GM12878 (cell line): ENCODE results near the gene OPRM1. TPM values are rescaled to one million over a fixed set of nuclear protein-coding genes. Genes with fewer than 3 reads are reported as not detected.

Source experiments
- ATAC-seq: fragments of 200-7000 bp; cut with Tn5 transposase; 3 replicates; pipeline ENCODE4 v1.9.1; 2020; ENCODE audit warnings: mild to moderate bottlenecking, moderate library complexity
- BruUV-seq: library from RNA; stranded (reverse); fragments of 400-500 nt; replicated peaks from 2 replicates; lab custom pipeline; 2021; lab: Mats Ljungman, UMichigan
- CTCF ChIA-PET: fragments of 300-600 bp; sonication (Branson Sonifier 250); formaldehyde crosslinking; extraction: SDS; loops from one replicate; lab custom pipeline; 2021; ENCODE audit warnings: inconsistent platforms; lab: Yijun Ruan, JAX
- POLR2A ChIA-PET: fragments of 350-600 bp; formaldehyde crosslinking; extraction: SDS; loops from one replicate; lab custom pipeline; 2021; ENCODE audit warnings: inconsistent platforms; lab: Charles Lee
- RAD21 ChIA-PET: fragments of 300-600 bp; sonication (Branson Sonifier 250); formaldehyde crosslinking; loops from one replicate; lab custom pipeline; 2023; ENCODE audit warnings: antibody characterized with exemption; ENCODE audit not compliant: unreplicated experiment; lab: Charles Lee
- SMC1A ChIA-PET: fragments of 300-600 bp; sonication (Branson Sonifier 250); formaldehyde crosslinking; loops from one replicate; lab custom pipeline; 2023; ENCODE audit not compliant: unreplicated experiment, uncharacterized antibody; lab: Charles Lee
- DNase-seq: peaks from one replicate; pipeline ENCODE4 v3.0.0-alpha.2; 2011; ENCODE audit warnings: low read depth, low spot score
- FAIRE-seq: peaks from 3 replicates; lab custom pipeline; 2011; peaks lifted over from hg19 to GRCh38; lab: Jason Lieb, UNC
- H2AFZ ChIP-seq: 2 replicates; pipeline ENCODE4 v1.6.0; 2011; ENCODE audit warnings: low read depth, low read length, control low read depth; ENCODE audit not compliant: control insufficient read depth
- H3K27ac ChIP-seq: 2 replicates; pipeline ENCODE4 v1.5.1; 2011; ENCODE audit warnings: control low read depth; ENCODE audit not compliant: control insufficient read depth, insufficient read depth
- H3K27me3 ChIP-seq, 2 experiments: replicated peaks in 1 of 2; 2 replicates each; pipeline versions ENCODE4 v1.6.0 to v1.6.1; 2011; ENCODE audit warnings: low read length in 1 of 2; ENCODE audit not compliant: control insufficient read depth in 2 of 2, insufficient read depth in 2 of 2
- H3K36me3 ChIP-seq, 2 experiments: 2 replicates each; pipeline ENCODE4 v1.5.1; 2011; ENCODE audit warnings: low read length in 1 of 2; ENCODE audit not compliant: control insufficient read depth in 2 of 2, insufficient read depth in 2 of 2
- H3K4me1 ChIP-seq: 2 replicates; pipeline ENCODE4 v1.6.1; 2011; ENCODE audit warnings: mild to moderate bottlenecking, low read length, moderate library complexity, mixed read lengths; ENCODE audit not compliant: control insufficient read depth, insufficient read depth
- H3K4me2 ChIP-seq: 2 replicates; pipeline ENCODE4 v1.6.0; 2011; ENCODE audit warnings: control low read depth; ENCODE audit not compliant: control insufficient read depth, insufficient read depth
- H3K4me3 ChIP-seq: fragments of 200-600 bp; sonication (generic); 2 replicates; pipeline ENCODE4 v1.5.1; 2016
- H3K79me2 ChIP-seq: 2 replicates; pipeline ENCODE4 v1.6.0; 2011; ENCODE audit warnings: low read length; ENCODE audit not compliant: control insufficient read depth, insufficient read depth
- H3K9ac ChIP-seq: 2 replicates; pipeline ENCODE4 v1.8.0; 2011; ENCODE audit warnings: low read length, control low read depth, mixed read lengths; ENCODE audit not compliant: control insufficient read depth, insufficient read depth
- H3K9me3 ChIP-seq: replicated peaks from 3 replicates; pipeline ENCODE4 v1.5.1; 2011; ENCODE audit warnings: mild to moderate bottlenecking, low read length; ENCODE audit not compliant: control insufficient read depth, insufficient read depth
- H4K20me1 ChIP-seq: 2 replicates; pipeline ENCODE4 v1.6.0; 2011; ENCODE audit not compliant: control insufficient read depth, insufficient read depth
- CEBPB ChIP-seq, 2 experiments: fragments of 150-350 bp in 1 of 2; IDR thresholded peaks; 2 replicates each; pipeline ENCODE4 v1.6.1; 2012 to 2014; ENCODE audit warnings: low read depth in 2 of 2, low read length in 2 of 2, borderline replicate concordance in 1 of 2, inconsistent platforms in 1 of 2
- CTCF ChIP-seq, 3 experiments: IDR thresholded peaks in 2 of 3; conservative IDR thresholded peaks in 1 of 3; 2 replicates each; pipeline ENCODE4 v1.5.1; 2011; ENCODE audit warnings: low read depth in 3 of 3, low read length in 3 of 3, mild to moderate bottlenecking in 3 of 3, control low read depth in 2 of 3, moderate library complexity in 2 of 3, inconsistent platforms in 1 of 3, mixed read lengths in 1 of 3; ENCODE audit not compliant: control insufficient read depth in 2 of 3, insufficient read depth in 1 of 3; ENCODE audit errors: extremely low read depth in 1 of 3
- DPF2 ChIP-seq: fragments of 450-650 bp; IDR thresholded peaks from 2 replicates; pipeline ENCODE4 v1.6.1; 2017; ENCODE audit warnings: mild to moderate bottlenecking
- FOXM1 ChIP-seq: IDR thresholded peaks from 2 replicates; pipeline ENCODE4 v1.6.1; 2012; ENCODE audit warnings: low read depth, mild to moderate bottlenecking, inconsistent platforms, low read length, moderate library complexity
- IRF4 ChIP-seq: IDR thresholded peaks from 2 replicates; pipeline ENCODE4 v1.6.1; 2011; ENCODE audit warnings: low read depth, low read length
- KDM1A ChIP-seq: fragments of 200-600 bp; sonication (generic); IDR thresholded peaks from 2 replicates; pipeline ENCODE4 v1.6.1; 2016; ENCODE audit warnings: borderline replicate concordance
- NFIC ChIP-seq: IDR thresholded peaks from 2 replicates; pipeline ENCODE4 v1.6.1; 2012; ENCODE audit warnings: low read depth, mild to moderate bottlenecking, inconsistent platforms, low read length, moderate library complexity
- NR2C1 ChIP-seq: fragments of 450-650 bp; IDR thresholded peaks from 2 replicates; pipeline ENCODE4 v1.6.1; 2017; ENCODE audit warnings: antibody characterized with exemption, mild to moderate bottlenecking, moderate library complexity
- RAD21 ChIP-seq: IDR thresholded peaks from 2 replicates; pipeline ENCODE4 v1.6.1; 2011; ENCODE audit warnings: mild to moderate bottlenecking, low read depth, low read length, moderate library complexity; ENCODE audit not compliant: insufficient read depth
- RB1 ChIP-seq: fragments of 450-650 bp; formaldehyde crosslinking; IDR thresholded peaks from 2 replicates; pipeline ENCODE4 v1.6.1; 2017; ENCODE audit warnings: mild to moderate bottlenecking, borderline replicate concordance
- SIX5 ChIP-seq: IDR thresholded peaks from 2 replicates; pipeline ENCODE4 v1.6.1; 2011; ENCODE audit warnings: mild to moderate bottlenecking, low read depth, low read length, moderate library complexity; ENCODE audit not compliant: severe bottlenecking
- SMC3 ChIP-seq: IDR thresholded peaks from 2 replicates; pipeline ENCODE4 v1.6.1; 2011; ENCODE audit warnings: low read length, improper control_type of control experiment, borderline replicate concordance
- TCF12 ChIP-seq: IDR thresholded peaks from 2 replicates; pipeline ENCODE4 v1.6.1; 2011; ENCODE audit warnings: low read depth, mild to moderate bottlenecking, low read length
- ZBTB11 ChIP-seq: fragments of 450-650 bp; formaldehyde crosslinking; IDR thresholded peaks from 2 replicates; pipeline ENCODE4 v1.5.0; 2022; ENCODE audit warnings: mild to moderate bottlenecking, missing genetic modification characterization
- ZNF384 ChIP-seq: IDR thresholded peaks from 2 replicates; pipeline ENCODE4 v1.6.1; 2012; ENCODE audit warnings: low read depth, mild to moderate bottlenecking, low read length, improper control_type of control experiment, borderline replicate concordance
- WGBS: methylation state at CpG from one replicate; pipeline ENCODE4 v1.1.6; 2016; ENCODE audit warnings: low lambda C conversion rate; ENCODE audit not compliant: insufficient replicate concordance, insufficient coverage; ENCODE audit errors: missing lambda C conversion rate; 5-methylcytosine and 5-hydroxymethylcytosine counted together
- in situ Hi-C: fragments of 300-500 bp; cut with MboI; formaldehyde crosslinking; loops from 9 replicates; pipeline ENCODE4 v1.14.3; 2018; ENCODE audit warnings: mixed read lengths
- intact Hi-C: fragments of 100-400 bp; cut with micrococcal nuclease; formaldehyde crosslinking; loops from one replicate; pipeline ENCODE4 v1.14.2; 2022; ENCODE audit not compliant: unreplicated experiment
- polyA plus RNA-seq, 11 experiments: library from polyadenylated mRNA; depleted of rRNA in 4 of 11; unstranded in 6 of 11; stranded (reverse) in 5 of 11; fragments of >200 nt; fragmentation: Nextera tagmentation in 4 of 11; fragmentation: Illumina TruSeq in 1 of 11; extraction: Ambion mirVana in 4 of 11; extraction: Trizol in 1 of 11; gene quantifications; 1 replicate in 1 of 11; 2 replicates in 10 of 11; pipeline versions ENCODE4 v1.2.1 to v1.2.3, GENCODE V29; 2011 to 2016; ENCODE audit warnings: inconsistent platforms in 2 of 11, missing spikeins in 2 of 11, low read depth in 1 of 11
- total RNA-seq, 4 experiments: library from RNA; depleted of rRNA in 3 of 4; stranded (reverse); fragments of >200 nt in 3 of 4; fragmentation: Illumina TruSeq in 1 of 4; extraction: Trizol in 1 of 4; gene quantifications; 2 replicates each; pipeline versions ENCODE4 v1.2.1 to v1.2.3, GENCODE V29; 2013 to 2021
- TF ChIP-seq, protein P1 (sequence below): fragments of 450-650 bp; IDR thresholded peaks from 2 replicates; pipeline ENCODE4 v1.6.1; 2017; ENCODE audit warnings: antibody characterized with exemption, mild to moderate bottlenecking, moderate library complexity

OPRM1 gene
- total and polyA plus RNA-seq, 10 of the 15 experiments (the other 5 are each of a cell fraction or from before 2014, with no cell fraction given): not detected

DNA sequence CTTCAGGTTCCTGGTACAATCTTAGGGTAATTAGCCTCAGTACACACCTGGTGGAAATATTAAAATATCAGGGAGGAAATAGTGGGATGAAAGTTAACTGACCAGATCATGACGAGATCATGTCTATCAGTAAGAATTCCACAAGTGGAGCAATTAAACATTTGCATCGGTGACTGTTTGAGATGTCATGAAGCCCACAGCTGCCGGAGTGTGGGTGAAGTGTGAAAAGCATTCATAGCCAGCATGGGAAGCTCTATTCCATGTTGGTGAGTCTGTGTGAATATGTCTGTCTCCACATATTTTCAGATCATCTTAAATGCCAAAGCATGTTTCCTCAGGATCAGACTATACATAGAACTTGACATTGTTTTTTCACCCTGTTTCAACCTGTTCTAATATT is 174.7 kb downstream of the OPRM1 start (continued):
- no peak for TF ChIP-seq RB1
- no peak for TF ChIP-seq CTCF (IDR thresholded peaks at IDR 0.05 in 2 of 3, conservative IDR thresholded peaks at IDR 0.05 in 1 of 3; ENCODE audit: control insufficient read depth in 2 of 3, extremely low read depth in 1 of 3, insufficient read depth in 1 of 3, low read depth in 3 of 3, low read length in 3 of 3)
- TF ChIP-seq FOXM1: no peak
- no peak for TF ChIP-seq NR2C1
- TF ChIP-seq KDM1A: no peak
- no peak for TF ChIP-seq DPF2
- no peak for TF ChIP-seq NFIC

- Histone ChIP-seq H3K79me2 (peaks cover under 1% of the 10 kb centered on the region), H3K9ac (no peak overlapping the region), H4K20me1 (no peaks in the 10 kb centered on the region), H3K27me3 (no peaks in the 10 kb centered on the region; a peak in 1 of 4 replicates), H3K27ac (no peak overlapping the region), H3K4me1 (no peaks in the 10 kb centered on the region), H3K9me3 (no peaks in the 10 kb centered on the region), H3K4me2 (no peak overlapping the region), H3K4me3 (no peak overlapping the region), H3K36me3 (peaks cover 3 to 15% of the 10 kb centered on the region in 2 experiments; a peak in 3 of 4 replicates), H2AFZ (no peak overlapping the region; the same call in 1 of the 2 replicates)
- in situ Hi-C loops: no loop called here
- FAIRE-seq: no peak
- ChIA-PET POLR2A (no interaction called here), RAD21 (no interaction called here), SMC1A (interaction anchor here (0.7 to 1.5 kb wide), 3 partner anchors 18 to 97 kb away, joined by 3 to 4 read pairs (median 4); no protein-coding TSS in a partner anchor), CTCF (no interaction called here)
- intact Hi-C loops: no loop called here
- no peak for ATAC-seq
- DNase-seq: no peak
- WGBS: 25% methylated on average over 6 of the region's 6 CpGs
- no TSS peak for BruUV-seq
- TF ChIP-seq TCF12 (no peak), SIX5 (no peak), SMC3 (no peak), IRF4 (no peak), CEBPB (IDR thresholded peaks at IDR 0.05; ENCODE audit: borderline replicate concordance in 1 of 2, low read depth in 2 of 2, low read length in 2 of 2) (no peak), RAD21 (no peak), ZNF384 (no peak), ZBTB11 (no peak)
- TF ChIP-seq, protein P1, sequence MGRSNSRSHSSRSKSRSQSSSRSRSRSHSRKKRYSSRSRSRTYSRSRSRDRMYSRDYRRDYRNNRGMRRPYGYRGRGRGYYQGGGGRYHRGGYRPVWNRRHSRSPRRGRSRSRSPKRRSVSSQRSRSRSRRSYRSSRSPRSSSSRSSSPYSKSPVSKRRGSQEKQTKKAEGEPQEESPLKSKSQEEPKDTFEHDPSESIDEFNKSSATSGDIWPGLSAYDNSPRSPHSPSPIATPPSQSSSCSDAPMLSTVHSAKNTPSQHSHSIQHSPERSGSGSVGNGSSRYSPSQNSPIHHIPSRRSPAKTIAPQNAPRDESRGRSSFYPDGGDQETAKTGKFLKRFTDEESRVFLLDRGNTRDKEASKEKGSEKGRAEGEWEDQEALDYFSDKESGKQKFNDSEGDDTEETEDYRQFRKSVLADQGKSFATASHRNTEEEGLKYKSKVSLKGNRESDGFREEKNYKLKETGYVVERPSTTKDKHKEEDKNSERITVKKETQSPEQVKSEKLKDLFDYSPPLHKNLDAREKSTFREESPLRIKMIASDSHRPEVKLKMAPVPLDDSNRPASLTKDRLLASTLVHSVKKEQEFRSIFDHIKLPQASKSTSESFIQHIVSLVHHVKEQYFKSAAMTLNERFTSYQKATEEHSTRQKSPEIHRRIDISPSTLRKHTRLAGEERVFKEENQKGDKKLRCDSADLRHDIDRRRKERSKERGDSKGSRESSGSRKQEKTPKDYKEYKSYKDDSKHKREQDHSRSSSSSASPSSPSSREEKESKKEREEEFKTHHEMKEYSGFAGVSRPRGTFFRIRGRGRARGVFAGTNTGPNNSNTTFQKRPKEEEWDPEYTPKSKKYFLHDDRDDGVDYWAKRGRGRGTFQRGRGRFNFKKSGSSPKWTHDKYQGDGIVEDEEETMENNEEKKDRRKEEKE: no peak
These were observed 179.3 kb downstream of the OPRM1 start for GRCh38 chr6:154218301-154218700.
